ENCODE measurements around the gene GFPT2.

The GFPT2 gene

GRCh38 chr5:180287868-180288267, 65.3 kb downstream of the GFPT2 start:
- no peak for DNase-seq (ENCODE audit: extremely low read depth in 1 of 2, low read depth in 1 of 2)

GRCh38 chr5:180287404-180287803, 65.7 kb downstream of the GFPT2 start:
- no peak for DNase-seq (ENCODE audit: extremely low read depth in 1 of 2, low read depth in 1 of 2)

- DNase-seq (ENCODE audit: extremely low read depth in 1 of 2, low read depth in 1 of 2), result no peak
These were observed 69.0 kb downstream of the GFPT2 start for GRCh38 chr5:180284149-180284548.

GRCh38 chr5:180283026-180283615, 70.0 kb downstream of the GFPT2 start:
- no peak for DNase-seq (ENCODE audit: extremely low read depth in 1 of 2, low read depth in 1 of 2)

- no peak for DNase-seq (ENCODE audit: extremely low read depth in 1 of 2, low read depth in 1 of 2)
These were observed 70.9 kb downstream of the GFPT2 start for GRCh38 chr5:180282281-180282680.

- no peak for DNase-seq (ENCODE audit: extremely low read depth in 1 of 2, low read depth in 1 of 2)
These were observed 71.4 kb downstream of the GFPT2 start for GRCh38 chr5:180281706-180282105.

- no peak for DNase-seq (ENCODE audit: extremely low read depth in 1 of 2, low read depth in 1 of 2)
These were observed 78.4 kb downstream of the GFPT2 start for GRCh38 chr5:180274695-180275094.

- no peak for DNase-seq (ENCODE audit: extremely low read depth in 1 of 2, low read depth in 1 of 2)
These were observed 81.9 kb downstream of the GFPT2 start for GRCh38 chr5:180271221-180271620.

GRCh38 chr5:180259260-180259611, 93.9 kb downstream of the GFPT2 start:
- no peak for DNase-seq (ENCODE audit: extremely low read depth in 1 of 2, low read depth in 1 of 2)

GRCh38 chr5:180253036-180253824, 99.9 kb downstream of the GFPT2 start:
- no peak for DNase-seq (ENCODE audit: extremely low read depth in 1 of 2, low read depth in 1 of 2)

GRCh38 chr5:180251887-180252286, 101.2 kb downstream of the GFPT2 start:
- no peak for DNase-seq (ENCODE audit: extremely low read depth in 1 of 2, low read depth in 1 of 2)

GRCh38 chr5:180251141-180251540, 102.0 kb downstream of the GFPT2 start:
- no peak for DNase-seq (ENCODE audit: extremely low read depth in 1 of 2, low read depth in 1 of 2)
